Neuronal stem cell (in vitro differentiated cells): ENCODE measurements around the gene FAM171A2.

Source experiments
- DNase-seq: peaks from one replicate; pipeline ENCODE4 v3.0.0-alpha.2; 2013; ENCODE audit warnings: low spot score
- H2AFZ ChIP-seq: one replicate; pipeline ENCODE4 v1.6.1; 2013; ENCODE audit warnings: mild to moderate bottlenecking, low read length, inconsistent platforms
- H2AK5ac ChIP-seq: 2 replicates; pipeline ENCODE4 v1.6.1; 2013; ENCODE audit warnings: low read depth, mild to moderate bottlenecking, inconsistent platforms, low read length, moderate library complexity, mixed read lengths
- H2BK120ac ChIP-seq: 2 replicates; pipeline ENCODE4 v1.6.1; 2013; ENCODE audit warnings: low read depth, mild to moderate bottlenecking, inconsistent platforms, low read length, moderate library complexity, mixed read lengths
- H2BK12ac ChIP-seq: one replicate; pipeline ENCODE4 v1.6.1; 2013; ENCODE audit warnings: low read length, inconsistent platforms
- H2BK15ac ChIP-seq: 2 replicates; pipeline ENCODE4 v1.6.1; 2013; ENCODE audit warnings: mild to moderate bottlenecking, low read length, inconsistent platforms, mixed read lengths
- H2BK5ac ChIP-seq: one replicate; pipeline ENCODE4 v1.6.1; 2013; ENCODE audit warnings: inconsistent platforms, mild to moderate bottlenecking, low read length, moderate library complexity
- H3K14ac ChIP-seq: one replicate; pipeline ENCODE4 v1.6.1; 2013; ENCODE audit warnings: low read length, inconsistent platforms
- H3K18ac ChIP-seq: 2 replicates; pipeline ENCODE4 v1.6.1; 2013; ENCODE audit warnings: low read length, inconsistent platforms
- H3K23ac ChIP-seq: 2 replicates; pipeline ENCODE4 v1.6.1; 2013; ENCODE audit warnings: low read depth, mild to moderate bottlenecking, mixed read lengths, low read length, inconsistent platforms; ENCODE audit not compliant: poor library complexity
- H3K27ac ChIP-seq: replicated peaks from 3 replicates; pipeline ENCODE4 v1.5.1; 2013; ENCODE audit warnings: low read length, inconsistent platforms
- H3K27me3 ChIP-seq, 3 experiments: 2 replicates each; pipeline ENCODE4 v1.6.1; 2013; ENCODE audit warnings: low read length in 3 of 3, mild to moderate bottlenecking in 2 of 3, inconsistent platforms in 1 of 3, low read depth in 1 of 3, mixed read lengths in 1 of 3, moderate library complexity in 1 of 3; ENCODE audit not compliant: control insufficient read depth in 3 of 3, insufficient read depth in 3 of 3
- H3K36me3 ChIP-seq, 2 donors: replicated peaks in 1 of 2; 2 replicates each; pipeline ENCODE4 v1.6.1; 2013; ENCODE audit warnings: low read length in 2 of 2; ENCODE audit not compliant: control insufficient read depth in 2 of 2, insufficient read depth in 2 of 2
- H3K4ac ChIP-seq: 2 replicates; pipeline ENCODE4 v1.6.1; 2013; ENCODE audit warnings: inconsistent platforms, mild to moderate bottlenecking, low read length, moderate library complexity
- H3K4me1 ChIP-seq, 2 donors: 1 replicate in 1 of 2; 2 replicates in 1 of 2; pipeline ENCODE4 v1.6.1; 2013; ENCODE audit warnings: low read length in 2 of 2, low read depth in 1 of 2; ENCODE audit not compliant: control insufficient read depth in 2 of 2, insufficient read depth in 1 of 2
- H3K4me2 ChIP-seq: one replicate; pipeline ENCODE4 v1.6.1; 2013; ENCODE audit warnings: mild to moderate bottlenecking, low read length, inconsistent platforms; ENCODE audit not compliant: insufficient read depth, poor library complexity, severe bottlenecking
- H3K4me3 ChIP-seq, 2 donors: 2 replicates each; pipeline ENCODE4 v1.5.1; 2013; ENCODE audit warnings: low read length in 2 of 2, mild to moderate bottlenecking in 2 of 2, inconsistent platforms in 1 of 2, moderate library complexity in 1 of 2
- H3K79me1 ChIP-seq: one replicate; pipeline ENCODE4 v1.6.1; 2013; ENCODE audit warnings: low read depth, mild to moderate bottlenecking, inconsistent platforms, low read length, moderate library complexity
- H3K9ac ChIP-seq: one replicate; pipeline ENCODE4 v1.6.1; 2013; ENCODE audit warnings: mild to moderate bottlenecking, low read depth, low read length, inconsistent platforms; ENCODE audit not compliant: poor library complexity
- H3K9me3 ChIP-seq, 2 donors: replicated peaks in 1 of 2; 2 replicates each; pipeline versions ENCODE3 to v1.6.1; 2013; ENCODE audit warnings: low read length in 2 of 2, mild to moderate bottlenecking in 2 of 2, inconsistent platforms in 1 of 2, low read depth in 1 of 2, mixed read lengths in 1 of 2, moderate library complexity in 1 of 2; ENCODE audit not compliant: control insufficient read depth in 2 of 2, insufficient read depth in 1 of 2
- H4K8ac ChIP-seq: one replicate; pipeline ENCODE4 v1.6.1; 2013; ENCODE audit warnings: low read depth, mild to moderate bottlenecking, inconsistent platforms, low read length, moderate library complexity
- H4K91ac ChIP-seq: one replicate; pipeline ENCODE4 v1.6.1; 2013; ENCODE audit warnings: low read length, low read depth, mild to moderate bottlenecking, inconsistent platforms; ENCODE audit not compliant: poor library complexity
- WGBS, 2 donors: extraction: QIAGEN DNeasy Blood & Tissue Kit; methylation state at CpG; one replicate each; pipeline ENCODE4 v1.1.7; 2013; ENCODE audit warnings: missing lambda C conversion rate in 2 of 2, mixed read lengths in 1 of 2; ENCODE audit not compliant: insufficient read length in 2 of 2, insufficient replicate concordance in 1 of 2; ENCODE audit errors: extremely low coverage in 2 of 2; 5-methylcytosine and 5-hydroxymethylcytosine counted together

The FAM171A2 gene

DNA sequence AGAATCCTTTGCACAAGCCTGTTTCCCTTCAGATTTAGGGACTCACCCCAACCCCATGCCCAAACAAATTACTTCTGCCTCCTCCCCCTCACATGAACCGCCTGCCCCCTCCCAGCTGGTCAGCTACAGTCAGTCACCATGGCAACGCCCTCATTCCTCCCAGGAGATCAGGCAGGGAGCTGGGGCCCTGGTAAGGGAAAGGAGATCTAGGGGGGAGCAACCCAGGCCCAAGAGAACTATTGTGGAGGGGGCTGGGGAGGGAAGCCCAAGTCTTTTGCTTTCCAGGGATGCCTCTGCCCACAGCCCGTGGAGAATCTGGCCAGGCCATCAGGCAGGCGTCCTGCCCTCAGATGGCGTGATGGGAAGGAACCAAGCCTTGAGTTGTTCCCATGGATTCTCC, 2.8 kb downstream of the FAM171A2 start:
- WGBS, 2 donors: no CpG with 5 or more reads among the region's 5 CpGs
- Histone ChIP-seq H3K79me1 (peaks cover 21% of the 10 kb centered on the region), H4K8ac (no peak overlapping the region), H2AFZ (no peak overlapping the region), H3K27ac (peak overlapping the region; percentile 66), H2BK12ac (no peak overlapping the region), H3K4me2 (peak overlapping the region; percentile 52), H2BK120ac (peak overlapping the region; percentile 82), H3K27me3 (peaks cover 0 to 13% (median 0%) of the 10 kb centered on the region in 3 experiments), H3K18ac (peak overlapping the region; percentile 87), H3K4ac (no peak overlapping the region), H3K23ac (peak overlapping the region; percentile 75), H2BK15ac (no peak overlapping the region), H2AK5ac (peak overlapping the region; percentile 85), H3K4me1 (peaks cover 23% of the 10 kb centered on the region in 2 donors), H3K14ac (peak overlapping the region; percentile 33), H2BK5ac (peak overlapping the region; percentile 84), H3K36me3 (peaks cover 7 to 38% of the 10 kb centered on the region in 2 donors), H3K9me3 (no peaks in the 10 kb centered on the region), H3K4me3 (no peak overlapping the region), H3K9ac (peak overlapping the region; percentile 85), H4K91ac (no peak overlapping the region)
- DNase-seq: peak; percentile 52

DNA sequence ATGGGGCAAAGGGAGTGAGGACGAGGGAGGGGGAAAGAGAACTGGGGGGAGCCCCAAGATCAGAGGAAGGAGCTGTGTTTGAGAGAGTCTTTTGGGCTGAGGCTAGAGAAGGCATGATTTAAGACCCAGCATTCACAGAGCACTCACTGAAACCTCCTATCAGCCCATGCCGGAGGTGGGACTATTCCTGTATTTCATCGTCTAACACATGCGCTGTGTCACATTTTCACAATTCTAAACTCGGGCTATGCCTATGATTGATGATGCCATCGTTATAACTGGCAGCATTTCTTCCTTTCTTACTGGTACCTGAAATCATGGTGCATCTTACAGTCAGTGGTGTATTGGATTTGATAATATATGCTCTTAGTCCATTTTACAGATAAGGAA, 3.5 kb downstream of the FAM171A2 start:
- no peak overlapping the region for H2AFZ ChIP-seq
- no peak overlapping the region for H3K4ac ChIP-seq
- no peak overlapping the region for H4K91ac ChIP-seq
- no peak overlapping the region for H3K27ac ChIP-seq
- no peak overlapping the region for H2BK12ac ChIP-seq
- H2AK5ac ChIP-seq: peak overlapping the region; percentile 6
- no peak overlapping the region for H2BK120ac ChIP-seq
- H3K27me3 ChIP-seq: peaks cover 0 to 9% (median 0%) of the 10 kb centered on the region in 3 experiments
- peaks cover 11 to 45% of the 10 kb centered on the region in 2 donors for H3K36me3 ChIP-seq
- no peak overlapping the region for H2BK15ac ChIP-seq
- H3K4me2 ChIP-seq: no peak overlapping the region
- H3K9me3 ChIP-seq: no peaks in the 10 kb centered on the region
- H3K14ac ChIP-seq: no peak overlapping the region
- no peak overlapping the region for H2BK5ac ChIP-seq
- no peak overlapping the region for H4K8ac ChIP-seq
- no peak for DNase-seq
- H3K4me3 ChIP-seq: no peak overlapping the region
- peaks cover 21% of the 10 kb centered on the region for H3K79me1 ChIP-seq
- no CpG with 5 or more reads among the region's 6 CpGs for WGBS, 2 donors
- H3K9ac ChIP-seq: no peak overlapping the region
- no peak overlapping the region for H3K18ac ChIP-seq
- H3K23ac ChIP-seq: no peak overlapping the region
- H3K4me1 ChIP-seq: peaks cover 23% of the 10 kb centered on the region in 2 donors

DNA sequence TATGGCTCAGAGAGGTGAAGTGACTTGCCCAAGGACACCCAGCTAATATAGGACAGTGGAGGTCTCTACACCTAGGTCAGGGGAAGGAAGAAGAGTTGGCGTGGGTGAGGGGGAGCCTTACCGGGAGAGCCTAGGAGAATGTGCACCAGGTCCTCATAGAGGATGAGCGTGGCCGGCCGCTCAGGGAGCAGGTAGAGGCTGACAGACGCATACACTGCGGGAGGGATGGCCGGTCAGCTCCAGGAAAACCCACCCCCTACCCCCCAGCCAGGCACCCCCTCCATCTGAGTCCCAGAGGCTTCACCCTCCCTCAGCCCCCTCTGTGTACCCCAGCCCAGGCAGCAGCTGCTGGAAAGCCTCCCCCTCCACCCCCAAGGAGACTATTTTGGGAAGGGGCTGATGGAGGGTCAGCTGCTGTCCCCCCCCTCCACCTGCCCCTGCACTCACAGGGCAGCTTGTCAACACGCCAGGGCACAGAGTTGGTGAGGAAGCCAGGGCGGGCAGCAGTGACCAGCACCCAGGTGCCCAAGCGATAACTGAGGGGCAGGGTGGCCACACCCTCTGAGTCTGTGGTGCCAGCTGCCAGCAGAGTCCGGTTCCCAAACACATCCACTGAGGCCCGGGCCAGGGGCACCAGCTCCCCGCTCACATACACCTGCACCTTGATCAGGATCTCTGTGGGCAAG, 4.1 kb downstream of the FAM171A2 start:
- no peak overlapping the region for H2BK5ac ChIP-seq
- DNase-seq: no peak
- H3K23ac ChIP-seq: no peak overlapping the region
- no peak overlapping the region for H2BK15ac ChIP-seq
- H2BK120ac ChIP-seq: no peak overlapping the region
- no peak overlapping the region for H2BK12ac ChIP-seq
- H3K14ac ChIP-seq: no peak overlapping the region
- H2AFZ ChIP-seq: no peak overlapping the region
- H3K4ac ChIP-seq: no peak overlapping the region
- no peak overlapping the region for H3K27ac ChIP-seq
- no CpG with 5 or more reads among the region's 14 CpGs for WGBS, 2 donors
- peak overlapping the region; percentile 6 for H2AK5ac ChIP-seq
- H3K4me3 ChIP-seq: no peak overlapping the region
- H3K18ac ChIP-seq: no peak overlapping the region
- no peaks in the 10 kb centered on the region for H3K9me3 ChIP-seq
- peak overlapping the region; percentile 5 for H4K91ac ChIP-seq
- H3K9ac ChIP-seq: no peak overlapping the region
- H3K27me3 ChIP-seq: peaks cover 0 to 5% (median 0%) of the 10 kb centered on the region in 3 experiments
- peaks cover 11 to 48% of the 10 kb centered on the region in 2 donors for H3K36me3 ChIP-seq
- H4K8ac ChIP-seq: no peak overlapping the region
- H3K4me1 ChIP-seq: peaks cover 23% of the 10 kb centered on the region in 2 donors
- H3K79me1 ChIP-seq: peaks cover 21% of the 10 kb centered on the region
- no peak overlapping the region for H3K4me2 ChIP-seq

DNA sequence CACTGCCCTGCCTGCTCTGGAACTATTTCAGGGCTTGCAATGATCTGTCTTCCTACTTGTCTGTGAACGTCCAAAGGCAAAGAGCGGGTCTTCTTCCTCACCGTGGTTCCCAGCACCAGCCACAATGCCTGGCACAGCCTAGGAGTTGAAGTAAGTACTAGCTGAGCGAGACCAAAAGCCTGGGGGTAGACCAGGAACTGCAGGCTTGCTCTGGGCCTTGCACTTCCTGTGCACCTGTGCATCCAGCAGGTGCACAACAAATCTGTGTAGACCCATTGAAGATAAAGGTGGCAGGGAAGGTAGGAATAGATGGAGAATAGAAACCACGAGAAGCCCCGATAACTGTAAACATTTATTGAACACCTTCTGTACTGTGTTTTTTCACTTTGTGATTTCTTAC, 4.6 kb downstream of the FAM171A2 start:
- no peak overlapping the region for H3K9ac ChIP-seq
- no peak overlapping the region for H3K23ac ChIP-seq
- H3K14ac ChIP-seq: no peak overlapping the region
- no peak overlapping the region for H4K8ac ChIP-seq
- no peak overlapping the region for H3K18ac ChIP-seq
- peaks cover 22 to 23% of the 10 kb centered on the region in 2 donors for H3K4me1 ChIP-seq
- no peak overlapping the region for H3K4me2 ChIP-seq
- WGBS, 2 donors: no CpG with 5 or more reads among the region's 6 CpGs
- H2AK5ac ChIP-seq: no peak overlapping the region
- no peak overlapping the region for H2BK120ac ChIP-seq
- peaks cover 23% of the 10 kb centered on the region for H3K79me1 ChIP-seq
- no peak overlapping the region for H2BK12ac ChIP-seq
- H2AFZ ChIP-seq: no peak overlapping the region
- H2BK15ac ChIP-seq: no peak overlapping the region
- H3K27me3 ChIP-seq: peaks cover 0 to 2% (median 1%) of the 10 kb centered on the region in 3 experiments
- H3K4ac ChIP-seq: no peak overlapping the region
- no peak overlapping the region for H3K4me3 ChIP-seq
- H3K36me3 ChIP-seq: peaks cover 11 to 48% of the 10 kb centered on the region in 2 donors
- H4K91ac ChIP-seq: no peak overlapping the region
- H3K27ac ChIP-seq: no peak overlapping the region
- no peak for DNase-seq
- H2BK5ac ChIP-seq: no peak overlapping the region
- H3K9me3 ChIP-seq: no peaks in the 10 kb centered on the region
